GM18508 (cell line): ENCODE results near the gene ATG9B.
"Not testable (repeated sequence)": the region's sequence is repeated elsewhere in the genome, so short reads cannot be mapped to it uniquely, and the experiment has no call there.

ENCODE experiments used
- ATAC-seq: cut with Tn5 transposase; IDR thresholded peaks from one replicate; pipeline ENCODE4 v1.9.1; 2021; ENCODE audit warnings: moderate number of reproducible peaks; ENCODE audit not compliant: insufficient read depth, unreplicated experiment

ATG9B gene

GRCh38 chr7:151017953-151018420 lies 6.3 kb downstream of the ATG9B start:
- no peak for ATAC-seq

DNA sequence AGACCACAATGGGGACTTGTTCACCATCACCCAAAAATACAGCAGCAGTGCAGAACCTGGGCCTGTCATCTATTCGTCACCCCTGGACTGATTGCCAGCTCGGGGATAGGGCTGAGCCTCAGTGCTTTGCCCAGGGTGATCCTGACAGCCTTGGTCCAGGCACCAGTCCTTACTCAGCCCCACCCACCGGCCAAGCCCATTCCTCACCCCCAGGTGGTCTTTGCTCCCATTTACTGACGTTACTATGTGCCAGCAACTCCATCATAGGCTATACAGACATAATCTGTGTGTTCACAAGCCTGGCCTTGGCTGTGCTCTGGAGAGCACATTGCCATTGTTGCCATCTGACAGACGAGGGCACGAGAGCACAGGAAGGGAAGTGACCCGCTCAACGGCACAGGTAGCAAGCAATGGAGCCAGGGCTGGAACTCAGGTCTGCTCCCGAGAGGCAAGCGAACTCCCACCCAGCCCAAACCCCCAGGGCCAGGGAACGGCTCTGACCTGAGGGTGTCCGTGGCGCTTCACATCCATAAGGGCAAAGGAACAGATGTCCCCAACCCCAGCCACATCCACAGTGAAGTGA lies 6.8 kb downstream of the ATG9B start:
- no peak for ATAC-seq

GRCh38 chr7:151016942-151017341 lies 7.4 kb downstream of the ATG9B start:
- ATAC-seq: no peak

GRCh38 chr7:151016505-151016904 lies 7.8 kb downstream of the ATG9B start:
- no peak for ATAC-seq

- no peak for ATAC-seq
These were observed 8.3 kb downstream of the ATG9B start for GRCh38 chr7:151015967-151016366.

DNA sequence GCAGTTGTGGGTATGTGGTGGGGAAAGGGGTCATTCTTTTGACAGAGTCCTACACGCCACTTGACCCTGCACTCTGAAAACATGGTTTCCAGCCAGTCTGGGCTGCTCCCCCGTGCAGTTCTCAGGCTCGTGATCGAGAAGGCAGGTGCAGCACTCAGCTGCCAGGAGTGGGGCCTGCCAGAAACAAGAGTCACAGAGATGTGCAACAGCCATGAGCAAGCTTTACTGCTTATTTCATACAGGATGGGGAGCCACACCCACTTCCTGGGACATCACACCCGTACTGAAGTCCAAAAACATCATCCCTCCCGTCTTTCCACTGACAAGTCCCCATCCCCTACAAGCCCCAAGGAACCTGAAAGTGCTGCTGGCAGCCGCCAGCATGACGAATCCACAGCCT lies 9.3 kb downstream of the ATG9B start:
- no peak for ATAC-seq

- ATAC-seq: no peak
These were observed 10.4 kb downstream of the ATG9B start for GRCh38 chr7:151013733-151014497.

- no peak for ATAC-seq
These were observed 10.9 kb downstream of the ATG9B start for GRCh38 chr7:151013356-151013732.

- ATAC-seq: no peak
These were observed 11.4 kb downstream of the ATG9B start for GRCh38 chr7:151012911-151013347.

- no peak for ATAC-seq
These were observed 12.1 kb downstream of the ATG9B start for GRCh38 chr7:151012031-151012692.

GRCh38 chr7:151011616-151012015 lies 12.7 kb downstream of the ATG9B start:
- ATAC-seq: not testable (repeated sequence)

GRCh38 chr7:151011097-151011409 lies 13.2 kb downstream of the ATG9B start:
- no peak for ATAC-seq

DNA sequence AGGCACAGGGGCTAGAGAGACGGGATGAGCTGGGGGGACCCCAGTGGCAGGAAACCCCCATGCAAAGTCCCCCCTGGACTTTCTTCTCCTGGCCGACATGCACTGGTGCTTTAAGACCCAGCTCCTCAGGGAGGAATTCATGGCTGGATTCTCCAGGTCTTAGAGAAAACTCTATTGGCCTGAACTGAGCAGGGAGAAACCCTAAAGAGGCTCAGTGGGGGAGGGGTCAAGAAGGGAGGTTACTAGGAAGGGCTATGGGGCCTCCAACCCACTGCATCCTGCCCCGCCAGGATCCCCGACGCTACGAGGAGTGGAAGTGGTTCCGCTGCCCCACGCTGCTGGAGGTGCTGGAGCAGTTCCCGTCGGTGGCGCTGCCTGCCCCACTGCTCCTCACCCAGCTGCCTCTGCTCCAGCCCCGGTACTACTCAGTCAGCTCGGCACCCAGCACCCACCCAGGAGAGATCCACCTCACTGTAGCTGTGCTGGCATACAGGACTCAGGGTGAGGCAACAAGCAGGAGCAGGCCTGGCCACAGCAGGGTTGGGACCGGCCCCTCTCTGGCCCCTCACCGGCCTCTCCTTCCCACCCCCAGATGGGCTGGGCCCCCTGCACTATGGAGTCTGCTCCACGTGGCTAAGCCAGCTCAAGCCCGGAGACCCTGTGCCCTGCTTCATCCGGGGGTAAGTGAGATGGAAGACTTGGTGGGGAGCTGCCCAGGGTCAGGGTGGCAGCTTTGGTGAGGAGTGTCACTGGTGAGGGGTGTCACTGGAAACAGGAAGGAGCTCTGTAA lies 13.8 kb downstream of the ATG9B start:
- ATAC-seq: no peak

DNA sequence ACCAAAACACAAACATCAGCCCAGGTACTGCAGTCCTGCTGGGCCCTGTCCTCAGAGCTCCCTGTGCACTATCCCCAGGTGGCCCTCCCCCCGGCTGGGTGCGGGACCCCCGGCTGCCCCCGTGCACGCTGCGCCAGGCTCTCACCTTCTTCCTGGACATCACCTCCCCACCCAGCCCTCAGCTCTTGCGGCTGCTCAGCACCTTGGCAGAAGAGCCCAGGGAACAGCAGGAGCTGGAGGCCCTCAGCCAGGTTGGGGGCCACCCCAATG lies 14.3 kb downstream of the ATG9B start:
- no peak for ATAC-seq

DNA sequence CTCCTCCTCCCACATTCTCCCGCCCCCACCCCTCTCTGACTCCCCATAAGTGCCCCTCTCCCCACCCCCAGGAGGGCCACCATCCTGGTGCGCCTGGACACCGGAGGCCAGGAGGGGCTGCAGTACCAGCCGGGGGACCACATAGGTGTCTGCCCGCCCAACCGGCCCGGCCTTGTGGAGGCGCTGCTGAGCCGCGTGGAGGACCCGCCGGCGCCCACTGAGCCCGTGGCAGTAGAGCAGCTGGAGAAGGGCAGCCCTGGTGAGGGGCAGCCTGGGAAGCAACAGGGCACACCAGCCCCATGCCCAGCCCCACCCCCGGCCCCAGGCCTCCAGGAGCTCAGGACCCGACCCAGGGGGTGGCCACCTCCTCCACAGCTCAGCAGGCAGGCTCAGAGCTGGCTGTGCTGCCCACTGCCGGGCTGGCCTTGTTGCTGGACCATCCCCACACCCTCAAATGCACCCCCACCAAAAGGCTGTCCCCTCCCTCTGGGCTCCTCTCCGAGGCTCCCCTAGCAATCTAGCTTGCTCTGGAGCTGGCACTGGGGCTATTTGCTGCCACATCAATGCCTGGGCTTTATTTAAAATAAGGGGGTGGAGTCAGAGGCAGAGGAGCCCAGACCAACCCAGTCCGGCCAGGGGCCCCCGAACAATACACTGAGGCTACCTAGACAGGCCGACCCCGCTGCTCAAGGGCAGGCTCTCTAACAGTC lies 14.8 kb downstream of the ATG9B start:
- no peak for ATAC-seq

- ATAC-seq: peak; percentile 62
These were observed 15.6 kb downstream of the ATG9B start for GRCh38 chr7:151008511-151009323.

GRCh38 chr7:151008143-151008510 lies 16.2 kb downstream of the ATG9B start:
- no peak for ATAC-seq

GRCh38 chr7:151007469-151007898 lies 16.8 kb downstream of the ATG9B start:
- no peak for ATAC-seq

DNA sequence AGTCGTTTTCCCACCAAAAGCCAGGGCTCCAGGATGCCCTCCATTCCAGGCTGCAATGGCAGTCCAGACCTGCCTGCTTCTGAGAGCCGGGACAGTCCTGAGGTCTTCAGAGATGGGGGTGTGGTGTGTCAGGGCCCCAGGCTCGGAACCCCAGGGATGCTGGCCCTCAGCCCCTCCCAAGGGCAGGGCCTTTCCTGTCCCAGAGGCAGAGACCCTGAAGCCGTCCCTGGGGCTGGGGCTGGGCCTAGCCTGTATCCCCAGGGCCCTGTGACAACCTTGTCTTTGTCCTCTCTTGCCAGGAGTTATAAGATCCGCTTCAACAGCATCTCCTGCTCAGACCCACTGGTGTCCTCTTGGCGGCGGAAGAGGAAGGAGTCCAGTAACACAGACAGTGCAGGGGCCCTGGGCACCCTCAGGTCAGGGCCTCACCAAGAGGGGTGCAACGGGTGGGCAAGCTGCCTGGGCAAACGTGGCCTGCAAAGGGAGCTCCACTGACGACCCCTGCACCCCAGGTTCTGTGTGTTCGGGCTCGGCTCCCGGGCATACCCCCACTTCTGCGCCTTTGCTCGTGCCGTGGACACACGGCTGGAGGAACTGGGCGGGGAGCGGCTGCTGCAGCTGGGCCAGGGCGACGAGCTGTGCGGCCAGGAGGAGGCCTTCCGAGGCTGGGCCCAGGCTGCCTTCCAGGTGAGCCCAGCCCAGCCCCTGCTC lies 17.5 kb downstream of the ATG9B start:
- no peak for ATAC-seq
